Right ventricle myocardium inferior (tissue), 1 donor: ENCODE results near the gene IKBKG. TPM values are rescaled to one million over a fixed set of nuclear protein-coding genes. Genes with fewer than 3 reads are reported as not detected.
"Not testable (repeated sequence)": the region's sequence is repeated elsewhere in the genome, so short reads cannot be mapped to it uniquely, and the experiment has no call there.

ENCODE experiments used
- ATAC-seq: fragments of 200-7000 bp; cut with Tn5 transposase; one replicate; pipeline ENCODE4 v1.9.1; 2020; ENCODE audit warnings: mild to moderate bottlenecking, moderate library complexity
- DNase-seq: peaks from one replicate; pipeline ENCODE4 v3.0.0; 2021; ENCODE audit errors: missing footprints
- intact Hi-C: fragments of 100-400 bp; cut with DNase I; formaldehyde crosslinking; loops from one replicate; pipeline ENCODE4 v1.11.0; 2022
- total RNA-seq: library from RNA; stranded (reverse); fragmentation: NEBNext Ultra II Directional; extraction: Animal tissue kit (Norgen Biotek cat#: 25700); gene quantifications from one replicate; pipeline ENCODE4 v1.2.1, GENCODE V29; 2021
- donor health status: DM: no; HTN: yes; CAD: no; lungs with severe emphysema.

IKBKG gene
- total RNA-seq, 1 donor from 2014 or later = 15.5 TPM

DNA sequence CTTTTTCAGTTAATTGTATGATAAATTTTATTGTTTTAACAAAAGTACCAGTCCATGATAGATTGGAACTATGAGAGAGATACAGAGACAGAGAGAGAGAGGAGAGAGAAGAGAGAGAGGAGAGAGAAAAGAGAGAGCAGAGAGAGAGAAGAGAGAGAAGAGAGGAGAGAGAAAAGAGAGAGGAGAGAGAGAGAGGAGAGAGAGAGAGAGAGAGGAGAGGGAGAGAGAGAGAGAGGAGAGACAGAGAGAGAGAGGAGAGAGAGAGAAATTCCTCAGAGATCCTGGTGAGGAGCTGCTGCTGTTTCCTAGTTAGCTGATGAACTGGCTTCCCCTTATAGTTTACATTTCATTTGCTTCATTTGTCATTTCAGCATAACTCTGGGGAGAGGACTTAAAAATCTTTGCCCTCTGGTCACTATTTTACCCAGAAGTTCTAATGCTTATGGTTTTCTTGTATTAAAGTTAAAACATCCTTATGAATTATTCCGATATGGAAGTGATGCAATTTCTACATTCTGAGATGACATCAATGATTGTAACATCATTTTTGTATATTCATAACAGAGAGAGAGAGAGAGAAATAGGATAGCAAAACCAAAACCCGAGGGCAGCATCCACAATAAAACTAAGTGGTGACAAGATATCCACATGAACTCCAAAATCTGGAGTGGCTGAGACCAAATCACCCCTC lies 48.3 kb downstream of the IKBKG start:
- DNase-seq (no peak), ATAC-seq (no peak)
- intact Hi-C loops = no loop called here

- no peak for ATAC-seq
- intact Hi-C loops = no loop called here
- no peak for DNase-seq
These were observed 49.0 kb downstream of the IKBKG start for GRCh38 chrX:154596290-154596929.

GRCh38 chrX:154597221-154597620 lies 49.8 kb downstream of the IKBKG start:
- intact Hi-C loops = no loop called here
- no peak for ATAC-seq
- no peak for DNase-seq

DNA sequence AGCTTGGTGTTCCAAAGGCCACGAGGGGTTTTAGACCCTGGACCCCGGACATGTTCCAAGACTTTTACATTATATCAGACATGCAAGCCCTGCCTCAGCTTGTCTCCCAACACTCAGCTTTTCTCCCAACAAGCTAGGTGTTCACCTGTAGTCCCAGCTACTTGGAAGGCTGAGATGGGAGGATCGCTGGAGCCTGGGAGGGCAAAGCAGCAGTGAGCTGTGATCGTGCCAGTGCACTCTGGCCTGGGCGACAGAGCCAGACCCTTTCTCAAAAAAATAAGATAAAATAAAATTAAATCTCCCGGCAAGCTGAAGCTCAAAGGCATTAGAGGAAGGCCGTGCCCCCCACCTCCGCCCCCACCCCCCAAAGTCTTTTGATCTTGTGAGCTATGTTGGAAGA lies 51.2 kb downstream of the IKBKG start:
- ATAC-seq (no peak), DNase-seq (no peak)
- intact Hi-C loops = no loop called here

DNA sequence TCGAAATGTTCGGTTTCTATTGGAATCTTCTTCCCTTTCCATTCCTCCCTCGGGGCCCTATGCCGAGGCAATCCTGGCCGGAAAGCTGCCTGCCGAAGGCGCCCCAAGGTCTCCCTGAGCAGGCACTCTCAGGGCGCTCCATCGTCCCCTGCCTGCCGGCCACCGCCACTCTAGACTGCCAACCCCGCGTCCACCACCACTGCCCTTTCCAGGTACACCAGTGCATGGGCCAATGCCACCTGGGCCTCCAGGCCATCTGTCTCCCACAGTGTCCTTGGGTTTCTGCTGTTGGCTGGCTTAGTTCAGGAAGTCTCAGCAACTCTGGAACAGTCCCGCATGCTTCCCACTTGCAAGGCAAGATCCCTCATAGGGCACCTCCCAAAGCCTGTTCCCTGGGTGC lies 52.1 kb downstream of the IKBKG start:
- intact Hi-C loops = no loop called here
- DNase-seq (no peak), ATAC-seq (no peak)

DNA sequence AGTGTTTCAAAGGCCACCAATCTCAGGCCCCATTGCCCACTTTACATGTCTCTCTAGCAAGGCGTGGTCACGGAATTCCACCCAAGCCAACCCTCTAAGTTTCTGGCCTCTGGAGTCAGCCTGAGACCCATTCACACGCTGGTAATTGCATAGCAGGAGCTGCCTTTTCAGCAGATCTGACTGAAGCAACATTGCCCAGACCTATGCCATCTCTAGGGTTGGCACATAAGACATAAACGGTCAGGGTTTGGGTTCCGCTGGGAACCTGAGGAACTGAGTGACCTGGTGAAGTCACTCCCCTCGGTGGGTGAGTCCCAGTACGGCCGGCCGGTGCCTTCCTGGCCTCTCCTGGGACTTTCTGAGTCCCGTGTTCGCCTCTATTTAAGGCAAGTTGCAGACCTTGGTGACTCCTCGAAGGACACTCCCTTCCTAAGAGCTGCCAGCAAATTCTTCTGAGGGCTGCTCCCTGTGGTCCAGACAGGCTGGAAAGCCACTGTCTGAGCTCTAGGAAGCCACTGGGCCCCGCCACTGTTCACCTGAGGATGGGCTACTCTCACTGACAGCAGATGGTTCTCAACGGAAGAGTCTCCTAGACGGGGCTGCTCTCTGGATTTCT lies 53.4 kb downstream of the IKBKG start:
- ATAC-seq = no peak
- no peak for DNase-seq
- intact Hi-C loops = no loop called here

- DNase-seq = no peak
- intact Hi-C loops = no loop called here
- ATAC-seq = no peak
These were observed 54.8 kb downstream of the IKBKG start for GRCh38 chrX:154602226-154602625.

DNA sequence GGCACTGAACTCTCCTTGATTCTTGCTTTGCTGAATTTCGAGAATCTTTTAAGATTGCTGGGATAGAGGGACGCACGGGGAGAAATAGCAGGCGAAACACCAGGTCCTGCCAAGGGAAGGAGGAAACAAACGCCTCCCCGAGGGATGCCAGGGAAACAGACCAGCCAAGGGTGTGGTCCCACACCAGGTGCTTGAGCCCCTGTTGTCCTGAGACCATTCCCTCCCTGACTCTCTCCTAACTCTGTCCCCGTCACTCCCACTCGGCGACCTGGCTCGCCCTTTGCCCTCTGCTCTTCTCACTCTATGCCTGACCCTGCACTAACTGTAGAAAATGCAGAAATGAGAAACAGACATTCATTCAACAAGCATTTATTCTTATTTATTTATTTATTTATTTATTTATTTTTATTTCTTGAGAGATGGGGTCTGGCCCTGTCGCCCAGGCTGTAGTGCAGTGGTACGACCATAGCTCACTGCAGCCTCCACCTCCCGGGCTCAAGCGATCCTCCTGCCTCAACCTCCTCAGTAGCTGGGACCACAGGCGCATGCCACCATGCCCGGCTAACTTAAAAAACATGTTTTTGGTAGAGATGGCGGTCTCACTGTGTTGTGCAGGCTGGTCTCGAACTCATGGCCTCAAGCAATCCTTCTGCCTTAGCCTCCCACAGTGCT lies 55.5 kb downstream of the IKBKG start:
- DNase-seq = no peak
- intact Hi-C loops = no loop called here
- no peak for ATAC-seq

GRCh38 chrX:154603438-154604430 lies 56.3 kb downstream of the IKBKG start:
- no peak for DNase-seq
- intact Hi-C loops = no loop called here
- ATAC-seq = no peak

GRCh38 chrX:154605566-154605965 lies 58.1 kb downstream of the IKBKG start:
- ATAC-seq (no peak), DNase-seq (no peak)
- intact Hi-C loops = no loop called here

DNA sequence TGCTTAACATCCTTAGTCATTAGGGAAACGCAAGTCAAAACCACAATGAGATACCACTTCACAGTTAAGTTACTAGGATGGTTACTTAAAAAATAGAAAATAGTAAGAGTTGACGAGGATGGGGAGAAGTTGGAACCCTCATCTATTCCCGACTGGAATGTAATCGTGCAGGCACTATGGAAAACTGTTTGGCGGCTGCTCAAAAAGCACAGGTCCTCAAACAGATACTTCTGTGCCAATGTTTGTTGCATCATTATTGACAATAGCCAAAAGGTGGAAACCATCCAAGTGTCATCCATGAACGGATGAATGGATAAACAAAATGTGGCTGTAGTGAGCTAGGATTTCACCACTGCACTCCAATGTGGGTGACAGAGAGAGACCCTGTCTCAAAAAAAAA lies 60.0 kb downstream of the IKBKG start:
- intact Hi-C loops = no loop called here
- DNase-seq (no peak), ATAC-seq (no peak)

GRCh38 chrX:154607976-154608375 lies 60.6 kb downstream of the IKBKG start:
- DNase-seq, intact Hi-C loops, ATAC-seq: not testable (repeated sequence)

- DNase-seq, ATAC-seq, intact Hi-C loops: not testable (repeated sequence)
These were observed 61.4 kb downstream of the IKBKG start for GRCh38 chrX:154608823-154609222.

DNA sequence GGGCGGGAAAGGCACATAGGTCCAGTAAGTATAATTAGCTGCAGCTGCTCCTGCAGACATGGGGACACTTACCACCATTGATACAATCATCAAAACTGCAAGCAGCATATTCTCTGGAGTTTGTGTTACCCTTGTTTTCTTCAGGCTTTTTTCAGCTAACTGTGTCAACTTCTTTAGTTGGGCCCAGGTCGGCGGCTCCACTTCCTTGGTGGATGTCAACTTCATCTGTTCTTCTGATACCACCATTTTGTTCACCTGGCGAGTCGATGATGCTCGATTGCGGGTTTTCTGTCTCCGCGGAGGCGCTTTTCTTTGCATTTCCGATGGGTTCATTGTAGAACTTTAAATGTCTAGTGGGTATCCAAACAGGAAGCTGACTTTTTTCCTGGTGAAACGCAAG lies 63.7 kb downstream of the IKBKG start:
- intact Hi-C loops, DNase-seq, ATAC-seq: not testable (repeated sequence)

DNA sequence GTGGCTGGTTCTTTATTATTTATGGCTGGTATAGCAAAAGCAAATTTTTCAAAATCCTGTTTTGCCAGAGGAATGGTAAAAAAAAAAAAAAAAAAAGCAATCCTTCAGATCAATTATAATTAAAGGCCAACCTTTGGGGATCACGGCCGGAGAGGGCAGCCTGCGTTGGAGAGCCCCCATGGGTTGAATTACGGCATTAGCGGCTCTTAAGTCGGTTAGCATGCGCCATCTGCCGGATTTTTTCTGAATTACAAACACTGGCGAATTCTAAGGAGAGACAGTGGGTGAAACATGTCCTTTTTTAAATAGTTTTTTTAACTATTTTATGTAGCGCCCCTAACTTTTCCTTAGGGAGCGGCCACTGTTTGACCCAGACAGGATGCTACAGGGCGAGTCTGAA lies 66.2 kb downstream of the IKBKG start:
- intact Hi-C loops, DNase-seq, ATAC-seq: not testable (repeated sequence)
